Astrocyte (in vitro differentiated cells and primary cell): ENCODE measurements around the gene JAG2. TPM values are rescaled to one million over a fixed set of nuclear protein-coding genes. Genes with fewer than 3 reads are reported as not detected.
A peak's percentile ranks its signal among the peaks of the same experiment; 100 is the strongest.

ENCODE experiments used
- DNase-seq: peaks from one replicate; pipeline ENCODE4 v3.0.0-alpha.2; 2010; ENCODE audit warnings: low read depth
- FAIRE-seq: peaks from 2 replicates; lab custom pipeline; 2011; peaks lifted over from hg19 to GRCh38; lab: Jason Lieb, UNC
- H2AFZ ChIP-seq: 2 replicates; pipeline ENCODE4 v1.6.0; 2012; ENCODE audit warnings: low read depth, low read length, inconsistent platforms
- H3K27ac ChIP-seq: 2 replicates; pipeline ENCODE4 v1.5.1; 2011; ENCODE audit warnings: low read depth, low read length, inconsistent platforms
- H3K27me3 ChIP-seq: 2 replicates; pipeline ENCODE4 v1.6.0; 2011; ENCODE audit warnings: low read length, inconsistent platforms; ENCODE audit not compliant: insufficient read depth
- H3K36me3 ChIP-seq: 2 replicates; pipeline ENCODE4 v1.5.1; 2011; ENCODE audit warnings: low read length, inconsistent platforms; ENCODE audit not compliant: insufficient read depth
- H3K4me1 ChIP-seq: 2 replicates; pipeline ENCODE4 v1.5.1; 2011; ENCODE audit warnings: low read length, inconsistent platforms; ENCODE audit not compliant: insufficient read depth
- H3K4me2 ChIP-seq: 2 replicates; pipeline ENCODE4 v1.6.0; 2012; ENCODE audit warnings: low read length, inconsistent platforms
- H3K4me3 ChIP-seq: 2 replicates; pipeline ENCODE4 v1.5.1; 2011; ENCODE audit warnings: low read depth, mild to moderate bottlenecking, low read length, inconsistent platforms; ENCODE audit not compliant: insufficient read depth
- H3K79me2 ChIP-seq: 2 replicates; pipeline ENCODE4 v1.6.0; 2012; ENCODE audit warnings: mild to moderate bottlenecking, low read length, inconsistent platforms; ENCODE audit not compliant: insufficient read depth
- H3K9ac ChIP-seq: 2 replicates; pipeline ENCODE4 v1.6.0; 2012; ENCODE audit warnings: mild to moderate bottlenecking, low read length, inconsistent platforms
- H3K9me3 ChIP-seq: 2 replicates; pipeline ENCODE4 v1.5.1; 2012; ENCODE audit warnings: low read depth, mild to moderate bottlenecking, low read length, inconsistent platforms; ENCODE audit not compliant: insufficient read depth
- H4K20me1 ChIP-seq: 2 replicates; pipeline ENCODE4 v1.6.0; 2012; ENCODE audit warnings: low read length, inconsistent platforms; ENCODE audit not compliant: insufficient read depth
- H3K27ac Mint-ChIP-seq: one replicate; pipeline ENCODE4 v1.8.0; 2021; ENCODE audit warnings: mild to moderate bottlenecking, mixed read lengths; ENCODE audit not compliant: unreplicated experiment
- H3K27me3 Mint-ChIP-seq: one replicate; pipeline ENCODE4 v1.8.0; 2021; ENCODE audit warnings: low read depth, mixed read lengths; ENCODE audit not compliant: unreplicated experiment
- H3K36me3 Mint-ChIP-seq: one replicate; pipeline ENCODE4 v1.8.0; 2021; ENCODE audit warnings: low read depth, mixed read lengths; ENCODE audit not compliant: unreplicated experiment
- H3K4me1 Mint-ChIP-seq: one replicate; pipeline ENCODE4 v1.8.0; 2021; ENCODE audit warnings: low read depth, mixed read lengths; ENCODE audit not compliant: unreplicated experiment
- H3K4me3 Mint-ChIP-seq: one replicate; pipeline ENCODE4 v1.8.0; 2021; ENCODE audit warnings: mild to moderate bottlenecking, moderate library complexity, mixed read lengths; ENCODE audit not compliant: unreplicated experiment
- H3K9me3 Mint-ChIP-seq: one replicate; pipeline ENCODE4 v1.8.0; 2021; ENCODE audit warnings: mild to moderate bottlenecking, mixed read lengths; ENCODE audit not compliant: unreplicated experiment
- EZH2 ChIP-seq: IDR thresholded peaks from 2 replicates; pipeline ENCODE4 v1.6.1; 2012; ENCODE audit warnings: mild to moderate bottlenecking, low read length, inconsistent platforms; ENCODE audit not compliant: insufficient read depth
- total RNA-seq: library from RNA; stranded (reverse); gene quantifications from 2 replicates; pipeline ENCODE4 v1.2.1, GENCODE V29; 2021
- TF ChIP-seq, protein P1 (sequence below): IDR thresholded peaks from 2 replicates; pipeline ENCODE4 v1.5.1; 2011; ENCODE audit warnings: low read depth, mild to moderate bottlenecking, inconsistent platforms, low read length, moderate library complexity; ENCODE audit not compliant: insufficient read depth

Gene JAG2
- total RNA-seq, 1 donor from 2014 or later, result 6.6 TPM

DNA sequence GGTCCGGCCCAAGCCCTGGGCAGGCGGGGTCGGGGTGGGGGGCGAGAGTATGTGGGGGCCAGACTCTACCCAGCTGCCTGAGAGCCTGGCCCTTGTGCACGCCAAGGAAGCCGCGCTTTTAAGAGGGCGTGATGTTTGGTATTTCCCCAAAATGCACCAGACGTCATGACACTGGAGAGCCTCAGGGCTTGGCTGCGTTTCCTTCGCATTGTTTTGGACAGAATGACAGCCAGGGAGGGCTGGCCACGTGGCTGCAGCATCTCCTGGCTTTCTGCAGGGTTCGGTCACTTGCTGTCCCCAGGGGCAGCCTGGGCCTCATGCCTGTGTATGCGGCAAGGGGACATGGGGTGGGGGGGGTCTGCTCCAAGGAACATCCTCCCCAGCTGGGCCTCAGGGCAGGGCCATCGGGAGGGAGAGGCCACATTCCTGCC is 28.6 kb upstream of the JAG2 start:
- Histone ChIP-seq H3K4me1 (peaks cover 26% of the 10 kb centered on the region), H4K20me1 (no peaks in the 10 kb centered on the region), H3K27ac (no peak overlapping the region), H3K79me2 (no peaks in the 10 kb centered on the region), H3K36me3 (no peaks in the 10 kb centered on the region), H3K4me3 (no peak overlapping the region), H3K4me2 (no peak overlapping the region), H3K9ac (no peak overlapping the region), H2AFZ (no peak overlapping the region), H3K27me3 (peaks cover 5% of the 10 kb centered on the region), H3K9me3 (no peaks in the 10 kb centered on the region)
- Mint-ChIP-seq H3K36me3 (no peaks in the 10 kb centered on the region), H3K27ac (no peak overlapping the region), H3K4me1 (peaks cover 2% of the 10 kb centered on the region), H3K4me3 (no peak overlapping the region), H3K9me3 (no peaks in the 10 kb centered on the region), H3K27me3 (peaks cover 38% of the 10 kb centered on the region)
- no peak for FAIRE-seq
- DNase-seq, result peak; percentile 13
- no peak for TF ChIP-seq EZH2

DNA sequence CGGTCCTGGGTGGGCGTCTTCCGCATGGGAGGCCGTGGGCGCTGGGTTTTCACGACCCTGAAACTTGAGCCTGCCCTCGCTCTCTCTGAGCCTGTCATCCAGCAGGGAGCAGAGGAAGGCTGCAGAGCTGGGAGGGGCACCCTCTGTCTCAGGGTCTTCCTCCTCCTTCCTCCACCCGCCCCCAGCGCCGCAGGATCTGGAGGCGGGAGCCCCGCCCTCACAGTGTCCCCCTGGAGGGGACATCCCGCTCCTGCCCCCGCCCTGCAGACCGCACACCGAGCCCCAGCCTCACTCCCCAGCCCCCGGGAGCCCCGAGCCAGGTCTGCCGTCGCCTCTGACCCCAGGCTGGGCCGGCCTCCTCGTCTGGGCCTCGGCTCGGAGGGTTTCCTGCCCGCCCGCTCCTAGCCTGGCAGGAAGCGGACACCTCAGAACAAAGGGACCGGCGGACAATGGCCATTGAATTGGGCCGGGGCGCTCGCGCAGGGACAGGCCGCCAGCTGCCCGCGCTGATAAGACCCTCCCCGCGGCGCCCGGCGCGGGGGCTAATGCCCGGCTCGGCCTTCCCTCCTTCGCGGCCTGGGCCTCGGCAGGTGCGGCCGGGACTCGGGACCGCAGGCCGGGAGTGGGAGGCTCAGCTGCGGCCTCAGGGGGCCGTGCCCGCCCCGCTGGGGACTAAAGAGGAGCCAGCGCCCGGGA is 27.8 kb upstream of the JAG2 start:
- H3K27ac Mint-ChIP-seq, result no peak overlapping the region
- Histone ChIP-seq H3K79me2 (no peaks in the 10 kb centered on the region), H3K9ac (no peak overlapping the region), H3K4me3 (no peak overlapping the region), H3K4me1 (peaks cover 26% of the 10 kb centered on the region), H3K36me3 (no peaks in the 10 kb centered on the region), H3K27me3 (peaks cover 5% of the 10 kb centered on the region), H3K9me3 (no peaks in the 10 kb centered on the region), H4K20me1 (no peaks in the 10 kb centered on the region), H3K4me2 (peak overlapping the region; percentile 46), H2AFZ (no peak overlapping the region), H3K27ac (no peak overlapping the region)
- no peak overlapping the region for H3K4me3 Mint-ChIP-seq
- peaks cover 2% of the 10 kb centered on the region for H3K4me1 Mint-ChIP-seq
- DNase-seq (no peak), FAIRE-seq (no peak)
- H3K27me3 Mint-ChIP-seq, result peaks cover 38% of the 10 kb centered on the region
- TF ChIP-seq EZH2, result peak; percentile 75
- TF ChIP-seq, protein P1, sequence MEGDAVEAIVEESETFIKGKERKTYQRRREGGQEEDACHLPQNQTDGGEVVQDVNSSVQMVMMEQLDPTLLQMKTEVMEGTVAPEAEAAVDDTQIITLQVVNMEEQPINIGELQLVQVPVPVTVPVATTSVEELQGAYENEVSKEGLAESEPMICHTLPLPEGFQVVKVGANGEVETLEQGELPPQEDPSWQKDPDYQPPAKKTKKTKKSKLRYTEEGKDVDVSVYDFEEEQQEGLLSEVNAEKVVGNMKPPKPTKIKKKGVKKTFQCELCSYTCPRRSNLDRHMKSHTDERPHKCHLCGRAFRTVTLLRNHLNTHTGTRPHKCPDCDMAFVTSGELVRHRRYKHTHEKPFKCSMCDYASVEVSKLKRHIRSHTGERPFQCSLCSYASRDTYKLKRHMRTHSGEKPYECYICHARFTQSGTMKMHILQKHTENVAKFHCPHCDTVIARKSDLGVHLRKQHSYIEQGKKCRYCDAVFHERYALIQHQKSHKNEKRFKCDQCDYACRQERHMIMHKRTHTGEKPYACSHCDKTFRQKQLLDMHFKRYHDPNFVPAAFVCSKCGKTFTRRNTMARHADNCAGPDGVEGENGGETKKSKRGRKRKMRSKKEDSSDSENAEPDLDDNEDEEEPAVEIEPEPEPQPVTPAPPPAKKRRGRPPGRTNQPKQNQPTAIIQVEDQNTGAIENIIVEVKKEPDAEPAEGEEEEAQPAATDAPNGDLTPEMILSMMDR, result no peak
- no peaks in the 10 kb centered on the region for H3K9me3 Mint-ChIP-seq
- H3K36me3 Mint-ChIP-seq, result no peaks in the 10 kb centered on the region

DNA sequence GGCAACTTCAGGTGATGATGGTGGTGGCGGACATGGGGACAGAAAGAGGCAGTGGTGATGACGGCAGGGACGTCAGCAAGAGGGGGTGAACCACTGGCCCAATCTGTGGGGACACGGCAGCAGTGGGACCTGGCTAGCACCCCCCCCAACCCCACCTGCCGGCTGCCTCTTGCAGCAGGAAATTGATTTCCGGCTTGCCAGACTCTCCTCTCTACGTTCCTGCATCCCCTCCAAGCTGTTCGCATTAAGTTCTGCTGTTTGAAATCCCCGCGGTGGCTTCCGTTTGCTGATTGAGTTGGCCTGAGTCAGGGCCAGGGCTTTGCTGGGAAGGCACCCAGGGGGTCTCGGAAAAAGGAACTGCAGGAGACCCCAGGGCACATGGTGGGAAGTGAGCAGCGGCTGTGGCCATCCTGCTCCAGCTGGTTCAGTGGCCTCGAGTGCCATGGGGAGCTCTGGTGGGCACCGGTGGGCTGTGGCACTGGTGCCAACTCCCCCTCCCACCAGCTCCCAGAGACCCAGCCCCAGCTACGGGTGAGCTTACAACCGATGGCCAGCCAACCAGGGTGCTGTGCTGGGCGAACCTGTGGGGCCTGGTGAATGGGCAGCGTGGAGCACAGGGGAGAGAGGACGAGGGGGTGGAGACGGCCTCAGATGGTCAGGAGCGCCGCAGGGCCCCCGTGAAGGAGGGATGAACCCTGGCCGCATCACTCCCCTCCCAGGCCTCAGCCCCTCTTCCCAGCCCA is 27.1 kb upstream of the JAG2 start:
- Mint-ChIP-seq H3K9me3 (no peaks in the 10 kb centered on the region), H3K36me3 (no peaks in the 10 kb centered on the region), H3K4me3 (no peak overlapping the region), H3K27ac (no peak overlapping the region), H3K27me3 (peaks cover 34% of the 10 kb centered on the region), H3K4me1 (peaks cover 2% of the 10 kb centered on the region)
- Histone ChIP-seq H3K9ac (no peak overlapping the region), H3K36me3 (no peaks in the 10 kb centered on the region), H3K9me3 (no peaks in the 10 kb centered on the region), H3K4me1 (peaks cover 26% of the 10 kb centered on the region), H3K79me2 (no peaks in the 10 kb centered on the region), H3K4me3 (no peak overlapping the region), H3K27ac (no peak overlapping the region), H3K4me2 (peak overlapping the region; percentile 46), H2AFZ (no peak overlapping the region), H4K20me1 (no peaks in the 10 kb centered on the region), H3K27me3 (peaks cover 5% of the 10 kb centered on the region)
- TF ChIP-seq EZH2, result no peak
- TF ChIP-seq, protein P1, result no peak
- DNase-seq, result no peak
- no peak for FAIRE-seq
